ENCODE measurements around the gene PI4KA.
"Not testable (repeated sequence)": the region's sequence is repeated elsewhere in the genome, so short reads cannot be mapped to it uniquely, and the experiment has no call there.

Gene PI4KA

DNA sequence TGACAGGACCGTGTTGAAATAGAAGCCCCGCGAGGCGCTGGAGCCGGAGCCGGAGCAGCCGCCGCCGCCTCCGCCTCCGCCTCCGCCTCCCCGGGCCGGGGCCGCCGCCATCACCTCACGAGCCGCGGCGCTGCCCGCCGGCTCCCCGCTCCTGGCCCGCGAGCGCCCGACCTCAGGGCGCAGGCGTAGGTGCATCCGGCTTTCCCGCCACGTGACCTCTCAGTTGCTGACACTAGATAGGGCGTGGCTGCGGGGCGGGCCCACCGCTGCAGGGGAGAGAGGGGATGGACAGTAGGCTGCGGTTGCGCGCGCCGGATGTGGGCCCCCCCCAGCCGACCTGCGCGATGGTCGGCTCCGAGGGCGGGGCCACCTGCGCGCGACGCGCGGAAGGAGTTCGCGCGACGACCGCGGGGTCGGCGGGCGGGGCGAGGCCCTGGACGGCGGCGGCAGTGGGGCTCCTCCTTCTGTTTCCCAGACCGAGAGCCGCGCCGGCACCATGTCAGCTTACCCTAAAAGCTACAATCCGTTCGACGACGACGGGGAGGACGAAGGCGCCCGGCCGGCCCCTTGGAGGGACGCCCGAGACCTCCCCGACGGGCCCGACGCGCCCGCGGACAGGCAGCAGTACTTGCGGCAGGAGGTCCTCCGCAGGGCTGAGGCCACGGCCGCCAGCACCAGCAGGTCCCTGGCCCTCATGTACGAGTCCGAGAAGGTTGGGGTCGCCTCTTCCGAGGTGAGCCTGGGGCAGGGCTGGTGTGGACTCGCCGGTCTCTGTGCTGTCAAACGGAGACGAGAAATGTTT lies at the start of gene PI4KA, which contains the start of gene SNAP29:
Gene PI4KA, minus strand, starts transcription at position 197 of the 802 bp plus-strand sequence. Its CDS starts 86 bp downstream, at position 111.
Gene SNAP29, plus strand, starts transcription at position 393 of the 802 bp plus-strand sequence. Its CDS starts 104 bp downstream, at position 497.
- DNase-seq: peak; percentile 99
- TF ChIP-seq GATA1 (IDR thresholded peaks at IDR 0.05; ENCODE audit: low read depth, low read length) (no peak), POLR2A (IDR thresholded peaks at IDR 0.05; ENCODE audit: low read length) (peak; percentile 82)

GRCh38 chr22:20906387-20906767 lies 47.8 kb upstream of the PI4KA start:
- DNase-seq: no peak
- no peak for TF ChIP-seq GATA1 (IDR thresholded peaks at IDR 0.05; ENCODE audit: low read depth, low read length)

DNA sequence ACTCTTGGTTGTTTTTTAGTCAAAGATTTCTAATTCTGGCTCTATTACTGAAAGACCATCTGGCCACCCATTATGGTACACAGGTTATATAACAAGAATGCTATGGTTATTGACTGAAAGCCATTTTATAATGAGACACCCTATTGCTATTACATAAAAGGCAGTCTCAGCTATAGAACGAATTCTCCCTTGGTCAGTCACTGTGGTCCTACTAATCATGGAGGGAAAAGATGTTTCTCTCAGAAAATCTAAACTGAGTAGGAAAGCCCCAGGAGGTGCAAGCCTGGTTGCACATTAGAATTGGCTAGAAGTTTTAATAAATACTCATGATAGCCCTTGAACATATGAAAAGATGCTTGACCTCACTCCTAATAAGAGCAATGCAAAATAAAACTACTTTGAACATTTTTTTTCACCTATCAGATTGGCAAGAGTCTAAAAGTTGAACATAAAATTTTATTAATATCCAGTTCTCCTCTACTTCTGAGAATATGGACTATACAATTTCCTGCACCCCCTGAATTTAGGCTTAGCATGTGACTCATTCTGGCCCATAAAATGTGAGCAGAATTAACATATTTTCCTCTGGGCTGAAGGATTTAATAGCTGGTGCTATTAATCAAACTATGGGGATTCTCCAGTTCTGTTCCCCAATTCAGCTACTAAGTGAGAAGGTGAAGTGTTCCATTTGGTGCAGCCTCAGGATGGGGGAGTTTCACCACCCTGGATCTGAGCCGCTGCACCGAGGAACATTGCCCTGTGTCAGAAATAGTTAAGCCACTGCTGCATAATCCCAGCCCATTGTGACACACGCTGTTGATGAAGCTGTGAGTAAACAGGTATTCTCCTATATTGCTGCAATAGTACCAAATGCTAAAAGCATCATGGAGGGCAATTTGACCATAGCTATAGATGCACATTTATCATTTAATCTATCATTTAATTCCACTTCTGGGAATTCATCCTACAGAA lies 47.1 kb upstream of the PI4KA start:
- no peak for DNase-seq
- TF ChIP-seq POLR2A (IDR thresholded peaks at IDR 0.05; ENCODE audit: low read length) (no peak), GATA1 (IDR thresholded peaks at IDR 0.05; ENCODE audit: low read depth, low read length) (no peak)

DNA sequence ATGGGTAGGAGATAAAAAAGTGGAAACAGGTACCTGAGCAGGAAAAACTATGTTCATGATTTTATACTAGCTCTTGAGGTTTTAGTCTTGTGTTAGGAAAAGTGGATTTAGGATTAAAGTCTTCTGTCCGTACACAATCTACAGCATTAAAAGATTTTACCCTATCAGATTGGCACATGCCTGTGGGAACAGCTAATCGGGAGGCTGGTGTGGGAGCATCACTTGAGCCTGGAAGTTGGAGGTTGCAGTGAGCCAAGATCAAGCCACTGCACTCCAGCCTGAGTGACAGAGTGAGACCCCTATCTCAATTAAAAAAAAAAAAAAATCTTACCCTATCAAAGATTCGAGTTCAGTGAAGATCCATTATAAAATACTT lies 46.4 kb upstream of the PI4KA start:
- no peak for TF ChIP-seq POLR2A (IDR thresholded peaks at IDR 0.05; ENCODE audit: low read length)
- no peak for TF ChIP-seq GATA1 (IDR thresholded peaks at IDR 0.05; ENCODE audit: low read depth, low read length)
- DNase-seq: no peak

DNA sequence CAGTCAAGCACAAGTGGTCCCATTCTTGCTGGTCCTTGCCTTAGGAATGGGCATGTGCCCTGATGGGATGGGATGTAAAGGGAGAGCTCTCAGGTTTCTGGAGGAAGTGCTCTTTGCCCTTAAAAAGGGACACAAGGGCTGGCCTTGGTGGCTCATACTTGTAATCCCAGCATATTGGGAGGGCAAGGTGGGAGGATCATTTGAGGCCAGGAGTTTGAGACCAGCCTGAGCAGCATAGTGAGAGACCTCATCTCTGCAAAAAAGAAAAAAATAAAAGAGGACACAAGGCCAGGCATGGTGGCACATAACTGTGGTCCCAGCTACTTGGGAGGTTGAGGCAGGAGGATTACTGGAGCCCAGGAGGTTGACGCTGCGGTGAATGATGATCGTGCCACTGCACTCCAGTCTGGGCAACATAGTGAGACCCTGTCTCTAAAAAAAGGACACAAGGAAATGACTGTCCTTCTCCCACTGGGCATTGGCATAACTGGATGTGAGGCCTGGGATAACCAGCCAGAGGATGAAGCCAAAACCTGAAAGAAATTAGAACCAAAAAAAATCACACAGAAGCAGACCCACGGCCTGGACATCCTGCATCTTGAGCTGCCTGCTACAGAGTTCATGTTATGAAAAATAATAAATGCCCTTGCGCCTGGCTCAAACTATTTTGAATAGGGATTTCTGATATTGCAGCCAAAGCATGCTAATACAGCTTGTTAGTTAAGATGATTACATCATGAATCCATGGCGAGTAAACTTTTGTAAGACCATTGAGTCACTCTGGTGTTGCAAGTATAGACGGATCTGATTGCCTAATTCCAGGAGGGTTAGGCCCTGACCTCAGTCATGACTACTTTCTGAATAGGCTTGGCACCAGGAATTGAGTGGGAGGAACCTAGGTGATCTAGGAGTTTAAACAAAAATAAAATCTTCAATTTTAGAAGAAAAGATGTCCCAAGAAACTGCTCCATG lies 45.7 kb upstream of the PI4KA start:
- no peak for TF ChIP-seq POLR2A (IDR thresholded peaks at IDR 0.05; ENCODE audit: low read length)
- no peak for TF ChIP-seq GATA1 (IDR thresholded peaks at IDR 0.05; ENCODE audit: low read depth, low read length)

DNA sequence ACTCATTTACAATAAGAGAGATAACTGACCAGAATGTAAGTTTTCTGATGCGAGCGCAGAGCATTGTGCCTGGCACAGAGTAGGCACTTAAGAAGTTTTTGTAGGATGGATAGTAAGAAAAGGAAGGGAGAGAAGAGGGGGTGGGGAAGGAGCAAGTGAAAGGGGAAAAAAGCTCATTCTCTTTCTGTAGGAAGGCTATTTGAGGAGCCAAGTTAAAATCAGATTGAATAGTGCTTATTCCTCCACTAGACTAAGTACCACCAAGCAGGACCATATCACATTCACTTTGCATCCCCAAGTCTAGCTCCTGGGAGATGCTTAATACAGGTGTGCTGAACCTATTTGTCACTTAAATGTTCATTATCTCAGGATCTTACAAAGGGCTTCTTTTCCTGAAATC lies 44.5 kb upstream of the PI4KA start:
- DNase-seq: no peak
- TF ChIP-seq POLR2A (IDR thresholded peaks at IDR 0.05; ENCODE audit: low read length): no peak
- TF ChIP-seq GATA1 (IDR thresholded peaks at IDR 0.05; ENCODE audit: low read depth, low read length): no peak

More for the DNA sequence above, 45.7 kb upstream of the PI4KA start:
- peak in 1 of 2 experiments; percentile 46 for DNase-seq

DNA sequence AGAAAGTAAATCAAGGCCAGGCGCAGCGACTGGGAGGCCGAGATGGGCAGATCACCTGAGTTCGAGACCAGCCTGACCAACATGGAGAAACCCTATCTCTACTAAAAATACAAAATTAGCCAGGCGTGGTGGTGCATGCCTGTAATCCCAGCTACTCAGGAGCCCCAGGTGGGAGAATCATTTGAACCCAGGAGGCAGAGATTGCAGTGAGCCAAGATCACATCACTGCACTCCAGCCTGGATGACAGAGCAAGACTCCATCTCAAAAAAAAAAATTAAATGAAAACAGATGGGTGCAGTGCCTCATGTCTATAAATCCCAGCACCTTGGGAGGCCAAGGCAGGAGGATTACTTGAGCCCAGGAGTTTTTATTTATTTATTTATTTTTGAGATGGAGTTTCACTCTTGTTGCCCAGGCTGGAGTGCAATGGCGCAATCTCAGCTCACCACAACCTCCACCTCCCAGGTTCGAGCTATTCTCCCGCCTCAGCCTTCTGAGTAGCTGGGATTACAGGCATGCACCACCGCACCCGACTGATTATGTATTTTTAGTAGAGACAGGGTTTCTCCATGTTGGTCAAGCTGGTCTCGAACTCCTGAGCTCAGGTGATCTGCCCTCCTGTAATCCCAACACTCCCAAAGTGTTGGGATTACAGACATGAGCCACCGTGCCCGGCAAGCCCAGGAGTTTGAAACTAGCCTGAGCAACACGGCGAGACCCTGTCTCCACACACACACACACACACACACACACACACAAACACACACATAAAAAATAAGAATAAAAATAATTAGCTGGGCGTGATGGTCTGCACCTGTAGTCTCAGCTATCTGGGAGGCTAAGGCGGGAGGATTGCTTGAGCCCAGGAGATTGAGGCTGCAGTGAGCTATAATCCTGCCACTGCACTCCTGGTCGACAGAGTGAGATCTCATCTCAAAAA lies 42.8 kb upstream of the PI4KA start:
- DNase-seq: not testable (repeated sequence)

- no peak for TF ChIP-seq POLR2A (IDR thresholded peaks at IDR 0.05; ENCODE audit: low read length)
- TF ChIP-seq GATA1 (IDR thresholded peaks at IDR 0.05; ENCODE audit: low read depth, low read length): no peak
- DNase-seq: no peak
Measured at GRCh38 chr22:20899827-20900423, 41.3 kb upstream of the PI4KA start.

- not testable (repeated sequence) for DNase-seq
Measured at GRCh38 chr22:20897737-20898136, 39.1 kb upstream of the PI4KA start.

- TF ChIP-seq POLR2A (IDR thresholded peaks at IDR 0.05; ENCODE audit: low read length) (no peak), GATA1 (IDR thresholded peaks at IDR 0.05; ENCODE audit: low read depth, low read length) (no peak)
- DNase-seq: no peak
Measured at GRCh38 chr22:20890975-20891374, 32.4 kb upstream of the PI4KA start.

DNA sequence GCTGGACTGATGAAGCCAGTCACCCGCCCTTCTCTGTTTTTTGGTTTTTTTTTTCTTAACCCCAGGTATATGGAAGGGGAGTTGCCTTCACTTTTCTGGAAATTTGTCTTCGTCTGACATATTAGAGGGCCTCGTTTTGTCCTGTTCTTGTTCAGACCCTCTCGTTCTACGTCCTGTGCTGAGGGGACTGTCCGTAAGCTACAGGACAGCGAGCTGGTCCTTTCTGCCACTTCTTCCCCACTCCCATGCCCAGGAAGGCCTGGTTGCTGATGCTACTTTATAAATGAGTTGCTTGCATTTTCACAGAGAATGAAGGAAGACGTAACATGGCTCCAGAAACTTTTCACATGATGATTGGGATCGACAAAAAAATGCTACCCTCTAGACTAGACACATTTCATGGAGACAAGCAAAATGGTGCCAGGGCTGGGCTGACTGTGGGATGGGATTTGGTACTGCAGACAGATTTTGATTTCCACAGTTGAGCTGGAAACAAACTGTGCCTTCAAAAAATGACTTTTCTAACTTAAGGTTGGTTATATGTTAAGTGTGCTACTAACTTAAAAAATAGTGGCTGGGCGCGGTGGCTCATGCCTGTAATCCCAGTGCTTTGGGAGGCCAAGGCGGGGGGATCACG lies 31.4 kb upstream of the PI4KA start:
- DNase-seq: no peak
- TF ChIP-seq GATA1 (IDR thresholded peaks at IDR 0.05; ENCODE audit: low read depth, low read length) (no peak), POLR2A (IDR thresholded peaks at IDR 0.05; ENCODE audit: low read length) (no peak)
